H1 (cell line): ENCODE data around the gene LPP. TPM values are rescaled to one million over a fixed set of nuclear protein-coding genes. Genes with fewer than 3 reads are reported as not detected.

Experiments used
- CBX8 ChIP-seq: fragments of 300-800, 300-1000 bp; sonication (generic); IDR thresholded peaks from 2 replicates; pipeline ENCODE4 v1.7.1; 2016; ENCODE audit warnings: low read depth, low read length, borderline replicate concordance
- POU5F1 ChIP-seq: IDR thresholded peaks from 2 replicates; pipeline ENCODE4 v1.6.1; 2011; ENCODE audit warnings: low read depth, mild to moderate bottlenecking, low read length, moderate library complexity
- RFX5 ChIP-seq: IDR thresholded peaks from 2 replicates; pipeline ENCODE4 v1.6.1; 2011; ENCODE audit warnings: low read depth, low read length, improper control_type of control experiment, borderline replicate concordance
- TAF7 ChIP-seq: optimal IDR thresholded peaks from 2 replicates; pipeline ENCODE3; 2011; ENCODE audit warnings: low read depth, mild to moderate bottlenecking, inconsistent platforms, low read length, moderate library complexity, borderline replicate concordance
- polyA plus RNA-seq, 7 experiments: library from polyadenylated mRNA; depleted of rRNA in 3 of 7; stranded (reverse) in 5 of 7; unstranded in 2 of 7; fragments of >200 nt in 5 of 7; fragments of 200-250 nt in 2 of 7; gene quantifications; 1 replicate in 5 of 7; 2 replicates in 1 of 7; 4 replicates in 1 of 7; pipeline versions ENCODE4 v1.2.1 to v1.2.3, GENCODE V29; 2011 to 2013; ENCODE audit warnings: missing spikeins in 2 of 7, mixed read lengths in 2 of 7
- total RNA-seq: library from RNA; stranded (reverse); fragmentation: NEBNext Ultra II Directional; extraction: Animal tissue kit (Norgen Biotek cat#: 25700); gene quantifications from 2 replicates; pipeline ENCODE4 v1.2.1, GENCODE V29; 2021

The LPP gene
- total and polyA plus RNA-seq, 2 of the 8 experiments (the other 6 are each of a cell fraction or from before 2014, with no cell fraction given), result 10.0 to 53.3 TPM

- TF ChIP-seq TAF7 (no peak), CBX8 (no peak), RFX5 (no peak), POU5F1 (no peak)
- TF ChIP-seq, all 59 proteins: peak for 0
Observed at GRCh38 chr3:188829576-188829975, 675.6 kb downstream of the LPP start (continued).
